Body of pancreas (tissue), 4 donors: ENCODE results near the gene FOXR1. TPM values are rescaled to one million over a fixed set of nuclear protein-coding genes. Genes with fewer than 3 reads are reported as not detected.
"Not testable (repeated sequence)": the region's sequence is repeated elsewhere in the genome, so short reads cannot be mapped to it uniquely, and the experiment has no call there.

Source experiments
- ATAC-seq: fragments of 150-250 bp; one replicate; pipeline ENCODE4 v1.9.1; 2016
- DNase-seq, 4 donors: peaks; one replicate each; pipeline ENCODE4 v3.0.0-alpha.2; 2019
- H3K27ac ChIP-seq, 4 donors: fragments of 200-600 bp; sonication (generic); 1 replicate in 3 of 4; 2 replicates in 1 of 4; pipeline versions ENCODE4 v1.5.1 to v1.6.1; 2016 to 2019; ENCODE audit warnings: mild to moderate bottlenecking in 1 of 4, mixed read lengths in 1 of 4, moderate library complexity in 1 of 4
- H3K27me3 ChIP-seq, 2 donors: fragments of 200-600 bp; sonication (generic); one replicate each; pipeline ENCODE4 v1.6.0; 2016; ENCODE audit warnings: mild to moderate bottlenecking in 1 of 2
- H3K36me3 ChIP-seq, 2 donors: fragments of 200-600 bp; sonication (generic); replicated peaks in 1 of 2; 2 replicates each; pipeline ENCODE4 v1.5.1; 2016; ENCODE audit warnings: low read depth in 2 of 2; ENCODE audit not compliant: insufficient read depth in 1 of 2
- H3K4me1 ChIP-seq: fragments of 200-600 bp; sonication (generic); one replicate; pipeline ENCODE4 v1.6.0; 2016
- H3K4me3 ChIP-seq, 2 donors: fragments of 200-600 bp; sonication (generic); 1 replicate in 1 of 2; 2 replicates in 1 of 2; pipeline ENCODE4 v1.5.1; 2016 to 2019
- H3K9me3 ChIP-seq, 3 donors: fragments of 200-600 bp; sonication (generic); 1 replicate in 2 of 3; 2 replicates in 1 of 3; pipeline ENCODE4 v1.5.1; 2016
- POLR2A ChIP-seq, 3 donors: fragments of 450-650 bp; IDR thresholded peaks; one replicate each; pipeline ENCODE4 v1.6.1; 2016; ENCODE audit warnings: antibody characterized with exemption in 3 of 3, mild to moderate bottlenecking in 2 of 3
- WGBS, 2 donors: methylation state at CpG; one replicate each; pipeline ENCODE4 v1.1.5; 2017; 5-methylcytosine and 5-hydroxymethylcytosine counted together
- intact Hi-C: fragments of 100-400 bp; cut with DNase I; formaldehyde crosslinking; loops from one replicate; pipeline ENCODE4 v1.15.1; 2023
- total RNA-seq, 2 donors: library from RNA; depleted of rRNA; stranded (reverse); fragments of >200 nt; gene quantifications; one replicate each; pipeline ENCODE4 v1.1.0, GENCODE V29; 2016
- TF ChIP-seq, protein P1 (sequence below), 7 experiments: fragments of 450-650 bp in 4 of 7; fragments of 200-600 bp in 3 of 7; sonication (generic) in 3 of 7; IDR thresholded peaks; one replicate each; pipeline ENCODE4 v1.5.1; 2016 to 2019; ENCODE audit warnings: antibody characterized with exemption in 7 of 7

FOXR1 gene
- total RNA-seq, 2 donors from 2014 or later, result not detected

DNA sequence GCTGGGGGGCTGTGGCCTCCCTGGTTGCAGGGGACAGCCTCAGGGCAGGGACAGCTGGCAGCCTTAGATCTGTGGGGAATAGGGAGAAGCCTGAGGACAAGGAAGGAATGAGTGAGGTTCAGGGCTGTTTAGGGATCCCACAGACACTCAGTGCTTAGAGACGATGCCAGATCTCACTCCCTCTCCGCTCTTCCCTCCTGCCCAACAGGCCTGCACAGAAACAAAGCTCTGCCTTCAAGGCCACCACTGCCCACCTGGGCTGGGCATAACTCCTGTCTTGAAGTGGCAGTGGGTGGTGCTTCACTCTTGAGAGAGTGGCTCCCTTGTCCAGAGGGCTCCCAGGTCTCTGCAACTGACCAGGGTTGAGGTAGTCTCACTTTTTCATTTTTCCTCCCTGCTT, 13.3 kb downstream of the FOXR1 start:
- H3K27ac ChIP-seq, result no peak overlapping the region
- intact Hi-C loops, result no loop called here
- TF ChIP-seq POLR2A (IDR thresholded peaks at IDR 0.05), result no peak
- TF ChIP-seq, protein P1, sequence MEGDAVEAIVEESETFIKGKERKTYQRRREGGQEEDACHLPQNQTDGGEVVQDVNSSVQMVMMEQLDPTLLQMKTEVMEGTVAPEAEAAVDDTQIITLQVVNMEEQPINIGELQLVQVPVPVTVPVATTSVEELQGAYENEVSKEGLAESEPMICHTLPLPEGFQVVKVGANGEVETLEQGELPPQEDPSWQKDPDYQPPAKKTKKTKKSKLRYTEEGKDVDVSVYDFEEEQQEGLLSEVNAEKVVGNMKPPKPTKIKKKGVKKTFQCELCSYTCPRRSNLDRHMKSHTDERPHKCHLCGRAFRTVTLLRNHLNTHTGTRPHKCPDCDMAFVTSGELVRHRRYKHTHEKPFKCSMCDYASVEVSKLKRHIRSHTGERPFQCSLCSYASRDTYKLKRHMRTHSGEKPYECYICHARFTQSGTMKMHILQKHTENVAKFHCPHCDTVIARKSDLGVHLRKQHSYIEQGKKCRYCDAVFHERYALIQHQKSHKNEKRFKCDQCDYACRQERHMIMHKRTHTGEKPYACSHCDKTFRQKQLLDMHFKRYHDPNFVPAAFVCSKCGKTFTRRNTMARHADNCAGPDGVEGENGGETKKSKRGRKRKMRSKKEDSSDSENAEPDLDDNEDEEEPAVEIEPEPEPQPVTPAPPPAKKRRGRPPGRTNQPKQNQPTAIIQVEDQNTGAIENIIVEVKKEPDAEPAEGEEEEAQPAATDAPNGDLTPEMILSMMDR (IDR thresholded peaks at IDR 0.05), result no peak
- H3K9me3 ChIP-seq, result no peaks in the 10 kb centered on the region
- DNase-seq (no peak), ATAC-seq (no peak)
- no peak overlapping the region for H3K4me3 ChIP-seq
- H3K27me3 ChIP-seq, result no peaks in the 10 kb centered on the region
- WGBS, 2 donors, result 70 to 90% methylated on average over 2 of the region's 2 CpGs
- H3K4me1 ChIP-seq, result no peaks in the 10 kb centered on the region
- H3K36me3 ChIP-seq, result no peaks in the 10 kb centered on the region

DNA sequence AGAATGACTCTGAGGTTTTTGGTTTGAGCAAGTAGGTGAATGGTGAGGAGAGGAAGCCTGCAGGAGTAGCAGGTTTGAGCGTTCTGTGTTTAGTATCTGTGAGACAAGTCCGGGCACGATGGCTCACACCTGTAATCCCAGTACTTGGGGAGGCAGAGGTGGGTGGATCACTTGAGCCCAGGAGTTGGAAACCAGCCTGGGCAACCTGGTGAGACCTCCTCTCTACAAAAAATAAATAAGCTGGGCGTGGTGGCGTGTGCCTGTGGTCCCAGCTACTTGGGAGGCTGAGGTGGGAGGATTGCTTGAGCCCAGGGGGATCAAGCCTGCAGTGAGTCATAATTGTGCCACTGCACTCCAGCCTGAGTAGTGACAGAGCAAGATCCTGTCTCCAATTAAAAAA, 16.7 kb downstream of the FOXR1 start:
- Histone ChIP-seq H3K27ac (no peak overlapping the region), H3K36me3 (no peaks in the 10 kb centered on the region), H3K4me1 (no peaks in the 10 kb centered on the region), H3K9me3 (no peaks in the 10 kb centered on the region), H3K4me3 (no peak overlapping the region), H3K27me3 (no peaks in the 10 kb centered on the region)
- ATAC-seq, result no peak
- intact Hi-C loops, result no loop called here
- 91 to 94% methylated on average over 5 of the region's 5 CpGs for WGBS, 2 donors
- no peak for DNase-seq
- no peak for TF ChIP-seq POLR2A (IDR thresholded peaks at IDR 0.05)
- TF ChIP-seq, protein P1 (IDR thresholded peaks at IDR 0.05), result no peak

DNA sequence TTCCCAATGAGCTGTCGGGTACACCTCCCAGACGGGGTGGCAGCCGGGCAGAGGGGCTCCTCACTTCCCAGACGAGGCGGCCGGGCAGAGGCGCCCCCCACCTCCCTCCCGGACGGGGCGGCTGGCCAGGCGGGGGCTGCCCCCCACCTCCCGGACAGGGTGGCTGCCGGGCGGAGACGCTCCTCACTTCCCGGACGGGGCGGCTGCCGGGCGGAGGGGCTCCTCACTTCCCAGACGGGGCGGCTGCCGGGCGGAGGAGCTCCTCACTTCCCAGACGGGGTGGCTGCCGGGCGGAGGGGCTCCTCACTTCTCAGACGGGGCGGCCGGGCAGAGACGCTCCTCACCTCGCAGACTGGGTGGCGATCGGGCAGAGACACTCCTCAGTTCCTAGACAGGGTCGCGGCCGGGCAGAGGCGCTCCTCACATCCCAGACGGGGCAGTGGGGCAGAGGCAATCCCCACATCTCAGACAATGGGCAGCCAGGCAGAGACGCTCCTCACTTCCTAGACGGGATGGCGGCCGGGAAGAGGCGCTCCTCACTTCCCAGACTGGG, 20.0 kb downstream of the FOXR1 start:
- H3K27me3 ChIP-seq, DNase-seq, H3K27ac ChIP-seq, intact Hi-C loops, H3K9me3 ChIP-seq, ATAC-seq, H3K4me3 ChIP-seq, H3K36me3 ChIP-seq, H3K4me1 ChIP-seq: not testable (repeated sequence)
- WGBS, 2 donors, result 89 to 95% methylated on average over 11 to 19 of the region's 44 CpGs

DNA sequence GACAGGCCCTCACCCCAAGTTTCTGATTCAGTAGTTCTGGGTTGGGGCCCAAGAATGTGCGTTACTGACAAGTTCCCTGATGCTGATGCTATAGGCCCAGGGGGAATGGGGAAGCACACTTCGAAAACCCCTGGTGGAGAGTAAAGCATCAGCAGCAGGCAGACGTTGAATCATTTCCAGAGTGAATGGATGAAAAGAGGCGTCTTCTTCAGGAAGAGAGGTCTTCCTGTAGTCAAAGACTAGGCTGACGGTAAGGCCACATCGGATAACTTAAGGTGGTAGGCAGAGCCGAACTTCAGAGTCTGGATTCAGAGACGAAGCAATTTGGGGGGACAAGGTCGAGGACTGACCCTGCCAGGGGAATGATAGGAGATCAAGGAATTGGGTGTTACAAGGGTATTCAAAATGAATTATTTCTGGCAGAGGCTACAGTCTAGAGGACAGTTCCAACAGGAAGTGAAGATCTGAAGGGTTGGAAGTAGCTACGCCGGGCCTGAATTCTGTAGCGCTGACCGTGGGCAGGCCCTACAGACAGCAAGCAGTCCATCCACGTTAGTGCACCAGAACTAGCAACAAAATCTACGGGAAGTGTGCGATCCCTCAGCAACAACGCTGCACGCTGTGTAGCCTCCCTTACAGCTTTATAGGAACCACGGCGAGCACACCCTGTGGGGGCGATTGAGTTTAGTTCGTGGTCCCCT, 25.5 kb downstream of the FOXR1 start:
- H3K4me1 ChIP-seq, result peaks cover 16% of the 10 kb centered on the region
- ATAC-seq, result no peak
- H3K36me3 ChIP-seq, result peaks cover 0 to 5% of the 10 kb centered on the region in 2 donors
- TF ChIP-seq POLR2A (IDR thresholded peaks at IDR 0.05), result no peak
- TF ChIP-seq, protein P1 (IDR thresholded peaks at IDR 0.05), result no peak
- peak overlapping the region in 1 of 2 donors; percentile 50 for H3K4me3 ChIP-seq
- H3K9me3 ChIP-seq, result no peaks in the 10 kb centered on the region
- H3K27me3 ChIP-seq, result no peaks in the 10 kb centered on the region
- peak overlapping the region; percentile 4 to 76 (median 47) for H3K27ac ChIP-seq
- no peak for DNase-seq
- intact Hi-C loops, result no loop called here
- 28 to 57% methylated on average over 13 to 22 of the region's 22 CpGs for WGBS, 2 donors

DNA sequence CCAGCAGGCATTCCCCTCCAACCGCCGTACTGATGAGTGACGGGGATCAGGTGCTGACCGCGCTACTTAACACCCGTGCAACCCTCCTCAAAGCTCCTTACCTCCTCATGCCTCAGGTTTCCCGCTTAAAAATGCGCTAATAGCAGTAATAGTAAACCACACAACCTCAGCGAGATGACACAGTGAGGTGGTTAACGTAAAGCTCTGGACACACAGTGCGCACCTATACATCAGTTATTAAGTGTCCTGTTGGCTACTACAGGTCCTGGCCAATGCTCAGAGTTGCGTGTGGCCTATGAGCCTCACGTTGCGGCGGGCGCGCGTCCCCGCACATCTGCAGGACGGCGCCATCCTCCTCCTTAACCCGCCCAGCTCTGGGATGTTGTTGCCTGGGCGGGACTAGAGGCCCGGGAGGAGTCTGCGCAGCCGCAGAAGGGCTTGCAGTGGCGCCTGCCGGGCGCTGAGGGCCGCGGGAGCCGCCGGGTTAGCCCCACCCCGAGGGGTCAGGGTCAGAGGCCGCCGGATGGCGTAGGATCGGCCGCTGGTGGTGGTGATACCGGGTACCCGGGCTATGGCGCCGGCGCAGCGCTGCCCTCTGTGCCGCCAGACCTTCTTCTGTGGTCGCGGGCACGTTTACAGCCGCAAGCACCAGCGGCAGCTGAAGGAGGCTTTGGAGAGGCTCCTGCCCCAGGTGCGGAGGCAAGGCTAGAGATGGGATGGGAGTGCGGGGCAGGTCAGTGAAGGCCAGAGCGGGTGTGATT, 26.2 kb downstream of the FOXR1 start, which contains the start of gene CENATAC:
Gene CENATAC (plus strand): TSS at position 512 of the 761 bp plus-strand sequence. CDS start 60 bp downstream, at position 572.
- intact Hi-C loops, result no loop called here
- H3K27ac ChIP-seq, result peak within 1 kb of the TSS; percentile 45 to 76 (median 62)
- no peaks in the 10 kb centered on the region for H3K9me3 ChIP-seq
- DNase-seq (peak; percentile 95 to 96 (median 96)), ATAC-seq (peak; percentile 99)
- peak within 1 kb of the TSS; percentile 9 to 50 for H3K4me3 ChIP-seq
- no peaks in the 10 kb centered on the region for H3K27me3 ChIP-seq
- H3K4me1 ChIP-seq, result peaks cover 16% of the 10 kb centered on the region
- peak; percentile 24 to 70 (median 68) for TF ChIP-seq POLR2A (IDR thresholded peaks at IDR 0.05)
- TF ChIP-seq, protein P1 (IDR thresholded peaks at IDR 0.05), result peak in 4 of 7 experiments; percentile 14 to 44 (median 26)
- WGBS, 2 donors, result 0 to 4% methylated on average over 5 to 53 of the region's 54 CpGs
- peaks cover 0 to 5% of the 10 kb centered on the region in 2 donors for H3K36me3 ChIP-seq
